Right lung (tissue), 5 donors: ENCODE results near the gene SDK1. TPM values are rescaled to one million over a fixed set of nuclear protein-coding genes. Genes with fewer than 3 reads are reported as not detected.
A peak's percentile ranks its signal among the peaks of the same experiment; 100 is the strongest.

Experiments
- DNase-seq, 2 donors: peaks; one replicate each; pipeline ENCODE4 v3.0.0-alpha.2; 2013
- polyA plus RNA-seq, 5 donors: library from polyadenylated mRNA; unstranded; fragments of 120-200 nt; gene quantifications; one replicate each; pipeline versions ENCODE4 v1.2.1 to v1.2.3, GENCODE V29; 2013; ENCODE audit warnings: inconsistent platforms in 1 of 5, low replicate concordance in 1 of 5; ENCODE audit not compliant: insufficient read length in 5 of 5, insufficient read depth in 1 of 5

SDK1 gene
- polyA plus RNA-seq, 5 donors, result 8.1 to 19.5 (median 9.5) TPM

- DNase-seq, result no peak
Measured at GRCh38 chr7:4015996-4016395, 714.9 kb downstream of the SDK1 start.

- DNase-seq, result no peak
Measured at GRCh38 chr7:4017081-4017480, 716.0 kb downstream of the SDK1 start.

GRCh38 chr7:4017785-4018184 is 716.7 kb downstream of the SDK1 start:
- DNase-seq, result no peak

GRCh38 chr7:4018601-4019316 is 717.7 kb downstream of the SDK1 start:
- DNase-seq, result no peak

GRCh38 chr7:4020086-4020485 is 719.0 kb downstream of the SDK1 start:
- DNase-seq, result no peak

GRCh38 chr7:4021413-4021812 is 720.4 kb downstream of the SDK1 start:
- DNase-seq, result no peak

GRCh38 chr7:4022265-4022664 is 721.2 kb downstream of the SDK1 start:
- DNase-seq, result no peak

- DNase-seq, result no peak
Measured at GRCh38 chr7:4023502-4023901, 722.5 kb downstream of the SDK1 start.

GRCh38 chr7:4024133-4024532 is 723.1 kb downstream of the SDK1 start:
- no peak for DNase-seq

- no peak for DNase-seq
Measured at GRCh38 chr7:4024806-4025205, 723.8 kb downstream of the SDK1 start.

GRCh38 chr7:4025210-4025609 is 724.2 kb downstream of the SDK1 start:
- DNase-seq, result no peak

- DNase-seq, result no peak
Measured at GRCh38 chr7:4025694-4026615, 724.9 kb downstream of the SDK1 start.

GRCh38 chr7:4026941-4027486 is 726.0 kb downstream of the SDK1 start:
- no peak for DNase-seq

GRCh38 chr7:4028221-4028620 is 727.2 kb downstream of the SDK1 start:
- DNase-seq, result no peak

- no peak for DNase-seq
Measured at GRCh38 chr7:4029941-4030340, 728.9 kb downstream of the SDK1 start.

GRCh38 chr7:4030346-4030950 is 729.4 kb downstream of the SDK1 start:
- DNase-seq, result no peak

- peak; percentile 15 to 21 for DNase-seq
Measured at GRCh38 chr7:4033996-4034395, 732.9 kb downstream of the SDK1 start.

- no peak for DNase-seq
Measured at GRCh38 chr7:4037308-4037707, 736.3 kb downstream of the SDK1 start.

GRCh38 chr7:4037877-4038276 is 736.8 kb downstream of the SDK1 start:
- no peak for DNase-seq

- DNase-seq, result no peak
Measured at GRCh38 chr7:4040109-4040928, 739.3 kb downstream of the SDK1 start.

- no peak for DNase-seq
Measured at GRCh38 chr7:4042402-4043045, 741.5 kb downstream of the SDK1 start.
